ENCODE data around the gene SGCD.

GRCh38 chr5:156409834-156410233 is 82.9 kb downstream of the SGCD start:
- TF ChIP-seq CTCF (IDR thresholded peaks at IDR 0.05) (no peak), POLR2A (IDR thresholded peaks at IDR 0.05) (no peak), POLR2AphosphoS5 (IDR thresholded peaks at IDR 0.05) (no peak), EP300 (IDR thresholded peaks at IDR 0.05) (no peak)

All from stomach (tissue), 4 donors.